Sigmoid colon (tissue), 4 donors: ENCODE measurements around the gene ABCC1.

Source experiments
- EP300 ChIP-seq, 4 donors: sonication (generic); formaldehyde crosslinking; IDR thresholded peaks; one replicate each; pipeline ENCODE4 v1.6.1; 2017; ENCODE audit warnings: antibody characterized with exemption in 4 of 4
- POLR2A ChIP-seq, 2 donors: fragments of 450-650 bp; IDR thresholded peaks; one replicate each; pipeline ENCODE4 v1.6.1; 2016; ENCODE audit warnings: antibody characterized with exemption in 2 of 2, mild to moderate bottlenecking in 2 of 2, moderate library complexity in 2 of 2
- POLR2AphosphoS5 ChIP-seq, 4 donors: sonication (generic); formaldehyde crosslinking; IDR thresholded peaks; one replicate each; pipeline ENCODE4 v1.6.1; 2017; ENCODE audit warnings: antibody characterized with exemption in 4 of 4
- TF ChIP-seq, protein P1 (sequence below), 4 experiments: fragments of 450-650 bp in 3 of 4; fragments of 200-600 bp in 1 of 4; IDR thresholded peaks; one replicate each; pipeline ENCODE4 v1.5.1; 2016 to 2019; ENCODE audit warnings: antibody characterized with exemption in 4 of 4, mild to moderate bottlenecking in 3 of 4, moderate library complexity in 2 of 4

DNA sequence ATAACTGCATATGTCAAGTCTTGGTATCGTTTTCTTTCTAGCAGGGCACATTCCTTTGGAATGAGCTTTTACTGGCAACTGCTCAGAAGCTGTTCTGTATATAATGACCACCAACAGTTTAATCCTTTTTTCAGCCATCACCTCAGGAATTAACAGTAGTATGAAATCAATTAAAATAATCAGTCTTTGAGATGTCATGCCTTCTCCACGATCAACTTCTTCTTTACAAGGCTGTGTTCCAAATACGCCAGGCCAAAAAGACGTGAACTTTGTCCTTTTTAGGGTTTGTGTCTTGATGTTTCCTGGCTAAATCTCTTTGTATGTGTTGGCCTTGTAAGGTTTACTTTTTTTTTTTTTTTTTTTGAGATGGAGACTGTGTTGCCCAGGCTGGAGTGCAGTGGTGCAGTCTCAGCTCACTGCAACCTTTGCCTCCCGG lies 54.9 kb downstream of the ABCC1 start:
- TF ChIP-seq, protein P1, sequence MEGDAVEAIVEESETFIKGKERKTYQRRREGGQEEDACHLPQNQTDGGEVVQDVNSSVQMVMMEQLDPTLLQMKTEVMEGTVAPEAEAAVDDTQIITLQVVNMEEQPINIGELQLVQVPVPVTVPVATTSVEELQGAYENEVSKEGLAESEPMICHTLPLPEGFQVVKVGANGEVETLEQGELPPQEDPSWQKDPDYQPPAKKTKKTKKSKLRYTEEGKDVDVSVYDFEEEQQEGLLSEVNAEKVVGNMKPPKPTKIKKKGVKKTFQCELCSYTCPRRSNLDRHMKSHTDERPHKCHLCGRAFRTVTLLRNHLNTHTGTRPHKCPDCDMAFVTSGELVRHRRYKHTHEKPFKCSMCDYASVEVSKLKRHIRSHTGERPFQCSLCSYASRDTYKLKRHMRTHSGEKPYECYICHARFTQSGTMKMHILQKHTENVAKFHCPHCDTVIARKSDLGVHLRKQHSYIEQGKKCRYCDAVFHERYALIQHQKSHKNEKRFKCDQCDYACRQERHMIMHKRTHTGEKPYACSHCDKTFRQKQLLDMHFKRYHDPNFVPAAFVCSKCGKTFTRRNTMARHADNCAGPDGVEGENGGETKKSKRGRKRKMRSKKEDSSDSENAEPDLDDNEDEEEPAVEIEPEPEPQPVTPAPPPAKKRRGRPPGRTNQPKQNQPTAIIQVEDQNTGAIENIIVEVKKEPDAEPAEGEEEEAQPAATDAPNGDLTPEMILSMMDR (IDR thresholded peaks at IDR 0.05), result no peak
- TF ChIP-seq POLR2AphosphoS5 (IDR thresholded peaks at IDR 0.05), result peak in 2 of 4 donors; percentile 14 to 22
- no peak for TF ChIP-seq POLR2A (IDR thresholded peaks at IDR 0.05)
- no peak for TF ChIP-seq EP300 (IDR thresholded peaks at IDR 0.05)
